Lower lobe of right lung (tissue), 2 donors: ENCODE results near the gene MARF1. TPM values are rescaled to one million over a fixed set of nuclear protein-coding genes. Genes with fewer than 3 reads are reported as not detected.
"Not testable (repeated sequence)": the region's sequence is repeated elsewhere in the genome, so short reads cannot be mapped to it uniquely, and the experiment has no call there.

Experiments
- ATAC-seq, 2 donors: fragments of 200-7000 bp; cut with Tn5 transposase; one replicate each; pipeline ENCODE4 v1.9.1; 2020 to 2022; ENCODE audit warnings: mild to moderate bottlenecking in 2 of 2, moderate library complexity in 2 of 2
- DNase-seq: peaks from one replicate; pipeline ENCODE4 v3.0.0-alpha.2; 2020
- H3K27ac ChIP-seq: fragments of 200-600 bp; one replicate; pipeline ENCODE4 v1.8.0; 2022
- H3K27me3 ChIP-seq: fragments of 200-600 bp; one replicate; pipeline ENCODE4 v1.8.0; 2022; ENCODE audit warnings: low read depth
- H3K36me3 ChIP-seq: fragments of 200-600 bp; one replicate; pipeline ENCODE4 v1.8.0; 2022; ENCODE audit warnings: mild to moderate bottlenecking
- H3K4me1 ChIP-seq: fragments of 200-600 bp; one replicate; pipeline ENCODE4 v1.8.0; 2022
- H3K4me3 ChIP-seq: fragments of 200-600 bp; one replicate; pipeline ENCODE4 v1.8.0; 2022; ENCODE audit warnings: mild to moderate bottlenecking
- H3K9me3 ChIP-seq: fragments of 200-600 bp; one replicate; pipeline ENCODE4 v1.8.0; 2022
- CTCF ChIP-seq: fragments of 200-600 bp; IDR thresholded peaks from one replicate; pipeline ENCODE4 v1.8.0; 2022; ENCODE audit warnings: antibody characterized with exemption, mild to moderate bottlenecking
- intact Hi-C: fragments of 100-400 bp; cut with DNase I; formaldehyde crosslinking; loops from one replicate; pipeline ENCODE4 v1.11.0; 2022
- total RNA-seq: library from RNA; stranded (reverse); fragmentation: NEBNext Ultra II Directional; extraction: Animal tissue kit (Norgen Biotek cat#: 25700); gene quantifications from one replicate; pipeline ENCODE4 v1.2.1, GENCODE V29; 2021
- donor health status: DM: no; HTN: yes; CAD: no; lungs with severe emphysema.

Gene MARF1
- total RNA-seq, 1 donor from 2014 or later: 111 TPM

- H3K4me1 ChIP-seq: no peaks in the 10 kb centered on the region
- DNase-seq: no peak
- no peaks in the 10 kb centered on the region for H3K27me3 ChIP-seq
- H3K9me3 ChIP-seq: no peaks in the 10 kb centered on the region
- no peak for TF ChIP-seq CTCF
- no peak overlapping the region for H3K27ac ChIP-seq
- H3K36me3 ChIP-seq: no peaks in the 10 kb centered on the region
- intact Hi-C loops: no loop called here
- no peak overlapping the region for H3K4me3 ChIP-seq
- no peak for ATAC-seq
Observed at GRCh38 chr16:15552507-15552906, 90.4 kb downstream of the MARF1 start.

DNA sequence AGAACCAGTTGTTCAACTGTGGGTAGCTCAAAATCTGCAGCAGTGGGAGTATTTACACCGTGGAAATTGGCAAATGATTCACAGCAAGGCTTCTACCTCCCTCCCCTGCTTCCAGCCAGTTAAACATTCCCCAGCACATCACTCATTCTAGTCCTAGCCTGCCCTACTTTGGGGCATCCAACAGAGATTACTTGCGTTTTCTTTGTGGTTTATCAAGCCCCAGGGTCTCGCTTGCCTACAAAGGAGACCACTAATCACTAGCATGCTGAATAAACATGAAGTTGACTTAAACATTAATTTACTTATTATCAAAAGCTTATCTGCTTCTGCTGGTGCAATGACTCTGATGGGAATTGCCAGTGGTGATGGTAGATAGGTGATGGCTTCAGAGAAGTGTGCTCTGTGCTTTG, 94.5 kb downstream of the MARF1 start:
- intact Hi-C loops: no loop called here
- Histone ChIP-seq H3K4me3 (no peak overlapping the region), H3K27me3 (no peaks in the 10 kb centered on the region), H3K4me1 (no peaks in the 10 kb centered on the region), H3K36me3 (no peaks in the 10 kb centered on the region), H3K9me3 (no peaks in the 10 kb centered on the region), H3K27ac (no peak overlapping the region)
- no peak for TF ChIP-seq CTCF
- no peak for ATAC-seq
- DNase-seq: no peak

DNA sequence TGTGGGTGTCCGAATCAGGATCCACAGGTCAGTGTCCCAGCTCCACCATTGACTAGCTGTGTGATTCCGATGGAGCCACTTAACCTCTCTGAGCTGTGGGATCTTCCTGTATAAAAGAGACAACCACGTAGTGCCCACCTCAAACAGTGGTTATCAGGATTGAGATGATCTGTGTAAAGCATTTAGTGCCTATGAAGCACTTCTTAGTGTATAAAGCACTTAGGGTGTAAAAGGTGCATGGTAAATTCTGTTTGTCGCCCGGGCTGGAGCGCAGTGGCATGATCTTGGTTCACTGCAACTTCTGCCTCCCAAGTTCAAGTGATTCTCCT, 95.2 kb downstream of the MARF1 start:
- Histone ChIP-seq H3K4me1 (no peaks in the 10 kb centered on the region), H3K27me3 (no peaks in the 10 kb centered on the region), H3K4me3 (no peak overlapping the region), H3K9me3 (peaks cover 6% of the 10 kb centered on the region), H3K27ac (no peak overlapping the region), H3K36me3 (no peaks in the 10 kb centered on the region)
- DNase-seq: no peak
- TF ChIP-seq CTCF: no peak
- ATAC-seq: no peak
- intact Hi-C loops: no loop called here

GRCh38 chr16:15547072-15547767, 95.7 kb downstream of the MARF1 start:
- intact Hi-C loops: not testable (repeated sequence)

DNA sequence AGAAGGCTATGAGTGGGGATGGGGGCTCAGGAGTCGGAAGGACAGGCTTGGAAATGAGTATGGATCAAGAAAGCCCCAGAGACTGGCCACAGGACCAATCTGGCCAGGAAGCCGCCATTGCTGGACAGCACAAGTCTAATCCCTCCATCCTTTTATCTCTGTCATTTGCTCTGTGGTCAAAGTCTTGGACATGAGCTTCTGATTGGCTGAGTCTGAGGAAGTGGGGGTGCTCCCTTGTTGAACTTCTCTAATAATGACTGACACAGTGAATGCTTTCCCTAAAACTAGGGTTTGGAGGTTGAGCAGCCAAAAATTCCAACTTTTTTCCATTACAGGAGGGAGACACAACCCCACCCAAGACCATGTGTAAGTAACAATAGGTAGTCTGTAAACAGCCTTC, 97.4 kb downstream of the MARF1 start:
- TF ChIP-seq CTCF: no peak

More at GRCh38 chr16:15547072-15547767, 95.7 kb downstream of the MARF1 start:
- H3K4me3 ChIP-seq, H3K27ac ChIP-seq, H3K4me1 ChIP-seq, H3K9me3 ChIP-seq, ATAC-seq, H3K36me3 ChIP-seq, H3K27me3 ChIP-seq, DNase-seq: not testable (repeated sequence)

GRCh38 chr16:15544405-15544804, 98.5 kb downstream of the MARF1 start:
- Histone ChIP-seq H3K27ac (no peak overlapping the region), H3K36me3 (no peaks in the 10 kb centered on the region), H3K27me3 (no peaks in the 10 kb centered on the region), H3K9me3 (peaks cover 8% of the 10 kb centered on the region), H3K4me3 (no peak overlapping the region), H3K4me1 (no peaks in the 10 kb centered on the region)
- ATAC-seq (no peak), DNase-seq (no peak)
- no peak for TF ChIP-seq CTCF
- intact Hi-C loops: no loop called here

More for the DNA sequence above, 97.4 kb downstream of the MARF1 start:
- intact Hi-C loops: no loop called here
- no peaks in the 10 kb centered on the region for H3K4me1 ChIP-seq
- H3K36me3 ChIP-seq: no peaks in the 10 kb centered on the region
- DNase-seq (no peak), ATAC-seq (no peak)
- H3K27ac ChIP-seq: no peak overlapping the region
- H3K9me3 ChIP-seq: peaks cover 8% of the 10 kb centered on the region
- no peaks in the 10 kb centered on the region for H3K27me3 ChIP-seq
- no peak overlapping the region for H3K4me3 ChIP-seq

Other genes starting within 250 kb of the MARF1 start
- 1.4 TPM for gene MPV17L, start 247.4 kb downstream of the MARF1 start, total RNA-seq
- gene BMERB1, start 208.6 kb downstream of the MARF1 start, total RNA-seq: 16.1 TPM
- 35.3 TPM for gene NDE1, start 7.1 kb upstream of the MARF1 start, total RNA-seq
- 102 TPM for gene MYH11, start 213.9 kb upstream of the MARF1 start, total RNA-seq
- gene CEP20, start 245.4 kb upstream of the MARF1 start, total RNA-seq: 24.1 TPM